Measurements from ENCODE around the gene KDM4E.

Gene KDM4E

GRCh38 chr11:95054356-95054755 is 29.3 kb downstream of the KDM4E start:
- no peak overlapping the region for H3K9ac ChIP-seq (ENCODE audit: low read depth, low read length)
- H3K4me1 ChIP-seq (ENCODE audit: control insufficient read depth, insufficient read depth, low read length) = no peaks in the 10 kb centered on the region
- H3K27me3 ChIP-seq (ENCODE audit: control insufficient read depth, insufficient read depth, low read length) = no peaks in the 10 kb centered on the region
- no peaks in the 10 kb centered on the region for H3K36me3 ChIP-seq (ENCODE audit: control insufficient read depth, insufficient read depth, low read length)
- H3K4me3 ChIP-seq (ENCODE audit: low read depth, low read length) = no peak overlapping the region
- H3K9me3 ChIP-seq (ENCODE audit: control insufficient read depth, insufficient read depth, low read length) = no peaks in the 10 kb centered on the region

GRCh38 chr11:95055283-95055897 is 30.3 kb downstream of the KDM4E start:
- H3K9ac ChIP-seq (ENCODE audit: low read depth, low read length) = no peak overlapping the region
- H3K27me3 ChIP-seq (ENCODE audit: control insufficient read depth, insufficient read depth, low read length) = peaks cover under 1% of the 10 kb centered on the region
- H3K4me1 ChIP-seq (ENCODE audit: control insufficient read depth, insufficient read depth, low read length) = no peaks in the 10 kb centered on the region
- no peak overlapping the region for H3K4me3 ChIP-seq (ENCODE audit: low read depth, low read length)
- no peaks in the 10 kb centered on the region for H3K36me3 ChIP-seq (ENCODE audit: control insufficient read depth, insufficient read depth, low read length)
- H3K9me3 ChIP-seq (ENCODE audit: control insufficient read depth, insufficient read depth, low read length) = no peaks in the 10 kb centered on the region

GRCh38 chr11:95057959-95058358 is 32.9 kb downstream of the KDM4E start:
- Histone ChIP-seq H3K9ac (ENCODE audit: low read depth, low read length) (no peak overlapping the region), H3K9me3 (ENCODE audit: control insufficient read depth, insufficient read depth, low read length) (no peaks in the 10 kb centered on the region), H3K27me3 (ENCODE audit: control insufficient read depth, insufficient read depth, low read length) (peaks cover 2% of the 10 kb centered on the region), H3K36me3 (ENCODE audit: control insufficient read depth, insufficient read depth, low read length) (no peaks in the 10 kb centered on the region), H3K4me1 (ENCODE audit: control insufficient read depth, insufficient read depth, low read length) (no peaks in the 10 kb centered on the region), H3K4me3 (ENCODE audit: low read depth, low read length) (no peak overlapping the region)

- Histone ChIP-seq H3K9ac (ENCODE audit: low read depth, low read length) (no peak overlapping the region), H3K4me3 (ENCODE audit: low read depth, low read length) (no peak overlapping the region), H3K27me3 (ENCODE audit: control insufficient read depth, insufficient read depth, low read length) (peaks cover 2% of the 10 kb centered on the region), H3K4me1 (ENCODE audit: control insufficient read depth, insufficient read depth, low read length) (no peaks in the 10 kb centered on the region), H3K9me3 (ENCODE audit: control insufficient read depth, insufficient read depth, low read length) (no peaks in the 10 kb centered on the region), H3K36me3 (ENCODE audit: control insufficient read depth, insufficient read depth, low read length) (no peaks in the 10 kb centered on the region)
Observed at GRCh38 chr11:95058621-95059020, 33.6 kb downstream of the KDM4E start.

GRCh38 chr11:95059046-95059445 is 34.0 kb downstream of the KDM4E start:
- Histone ChIP-seq H3K4me3 (ENCODE audit: low read depth, low read length) (no peak overlapping the region), H3K9me3 (ENCODE audit: control insufficient read depth, insufficient read depth, low read length) (no peaks in the 10 kb centered on the region), H3K9ac (ENCODE audit: low read depth, low read length) (no peak overlapping the region), H3K4me1 (ENCODE audit: control insufficient read depth, insufficient read depth, low read length) (no peaks in the 10 kb centered on the region), H3K27me3 (ENCODE audit: control insufficient read depth, insufficient read depth, low read length) (peaks cover 2% of the 10 kb centered on the region), H3K36me3 (ENCODE audit: control insufficient read depth, insufficient read depth, low read length) (no peaks in the 10 kb centered on the region)

GRCh38 chr11:95065336-95065735 is 40.3 kb downstream of the KDM4E start:
- Histone ChIP-seq H3K9ac (ENCODE audit: low read depth, low read length) (no peak overlapping the region), H3K27me3 (ENCODE audit: control insufficient read depth, insufficient read depth, low read length) (peaks cover 11% of the 10 kb centered on the region), H3K36me3 (ENCODE audit: control insufficient read depth, insufficient read depth, low read length) (no peaks in the 10 kb centered on the region), H3K9me3 (ENCODE audit: control insufficient read depth, insufficient read depth, low read length) (no peaks in the 10 kb centered on the region), H3K4me3 (ENCODE audit: low read depth, low read length) (no peak overlapping the region), H3K4me1 (ENCODE audit: control insufficient read depth, insufficient read depth, low read length) (no peaks in the 10 kb centered on the region)

- Histone ChIP-seq H3K4me1 (ENCODE audit: control insufficient read depth, insufficient read depth, low read length) (no peaks in the 10 kb centered on the region), H3K36me3 (ENCODE audit: control insufficient read depth, insufficient read depth, low read length) (no peaks in the 10 kb centered on the region), H3K27me3 (ENCODE audit: control insufficient read depth, insufficient read depth, low read length) (peaks cover 9% of the 10 kb centered on the region), H3K9me3 (ENCODE audit: control insufficient read depth, insufficient read depth, low read length) (no peaks in the 10 kb centered on the region), H3K9ac (ENCODE audit: low read depth, low read length) (peak within 1 kb of the TSS; percentile 88), H3K4me3 (ENCODE audit: low read depth, low read length) (peak within 1 kb of the TSS; percentile 92)
Observed at GRCh38 chr11:95066716-95067038, 41.6 kb downstream of the KDM4E start, which contains the start of gene SRSF8. TSS of gene SRSF8 (plus strand) at chr11:95066919. CDS start at chr11:95067227, 308 bp downstream.

- H3K36me3 ChIP-seq (ENCODE audit: control insufficient read depth, insufficient read depth, low read length) = no peaks in the 10 kb centered on the region
- H3K4me3 ChIP-seq (ENCODE audit: low read depth, low read length) = peak overlapping the region; percentile 92
- no peaks in the 10 kb centered on the region for H3K4me1 ChIP-seq (ENCODE audit: control insufficient read depth, insufficient read depth, low read length)
- peak overlapping the region; percentile 88 for H3K9ac ChIP-seq (ENCODE audit: low read depth, low read length)
- H3K9me3 ChIP-seq (ENCODE audit: control insufficient read depth, insufficient read depth, low read length) = no peaks in the 10 kb centered on the region
- peaks cover 9% of the 10 kb centered on the region for H3K27me3 ChIP-seq (ENCODE audit: control insufficient read depth, insufficient read depth, low read length)
Observed at GRCh38 chr11:95067039-95067840, 42.2 kb downstream of the KDM4E start.

GRCh38 chr11:95067841-95068219 is 42.8 kb downstream of the KDM4E start:
- H3K9me3 ChIP-seq (ENCODE audit: control insufficient read depth, insufficient read depth, low read length) = no peaks in the 10 kb centered on the region
- peak overlapping the region; percentile 92 for H3K4me3 ChIP-seq (ENCODE audit: low read depth, low read length)
- no peaks in the 10 kb centered on the region for H3K36me3 ChIP-seq (ENCODE audit: control insufficient read depth, insufficient read depth, low read length)
- H3K9ac ChIP-seq (ENCODE audit: low read depth, low read length) = peak overlapping the region; percentile 88
- no peaks in the 10 kb centered on the region for H3K4me1 ChIP-seq (ENCODE audit: control insufficient read depth, insufficient read depth, low read length)
- H3K27me3 ChIP-seq (ENCODE audit: control insufficient read depth, insufficient read depth, low read length) = peaks cover 9% of the 10 kb centered on the region

- Histone ChIP-seq H3K9me3 (ENCODE audit: control insufficient read depth, insufficient read depth, low read length) (no peaks in the 10 kb centered on the region), H3K9ac (ENCODE audit: low read depth, low read length) (no peak overlapping the region), H3K4me3 (ENCODE audit: low read depth, low read length) (peak overlapping the region; percentile 92), H3K27me3 (ENCODE audit: control insufficient read depth, insufficient read depth, low read length) (peaks cover 9% of the 10 kb centered on the region), H3K4me1 (ENCODE audit: control insufficient read depth, insufficient read depth, low read length) (no peaks in the 10 kb centered on the region), H3K36me3 (ENCODE audit: control insufficient read depth, insufficient read depth, low read length) (no peaks in the 10 kb centered on the region)
Observed at GRCh38 chr11:95068549-95068948, 43.5 kb downstream of the KDM4E start.

GRCh38 chr11:95070471-95070870 is 45.4 kb downstream of the KDM4E start:
- peaks cover 9% of the 10 kb centered on the region for H3K27me3 ChIP-seq (ENCODE audit: control insufficient read depth, insufficient read depth, low read length)
- H3K36me3 ChIP-seq (ENCODE audit: control insufficient read depth, insufficient read depth, low read length) = no peaks in the 10 kb centered on the region
- no peaks in the 10 kb centered on the region for H3K9me3 ChIP-seq (ENCODE audit: control insufficient read depth, insufficient read depth, low read length)
- no peaks in the 10 kb centered on the region for H3K4me1 ChIP-seq (ENCODE audit: control insufficient read depth, insufficient read depth, low read length)
- no peak overlapping the region for H3K9ac ChIP-seq (ENCODE audit: low read depth, low read length)
- H3K4me3 ChIP-seq (ENCODE audit: low read depth, low read length) = no peak overlapping the region

GRCh38 chr11:95072948-95073347 is 47.9 kb downstream of the KDM4E start:
- Histone ChIP-seq H3K4me3 (ENCODE audit: low read depth, low read length) (no peak overlapping the region), H3K9ac (ENCODE audit: low read depth, low read length) (no peak overlapping the region), H3K27me3 (ENCODE audit: control insufficient read depth, insufficient read depth, low read length) (peaks cover 8% of the 10 kb centered on the region), H3K4me1 (ENCODE audit: control insufficient read depth, insufficient read depth, low read length) (no peaks in the 10 kb centered on the region), H3K9me3 (ENCODE audit: control insufficient read depth, insufficient read depth, low read length) (no peaks in the 10 kb centered on the region), H3K36me3 (ENCODE audit: control insufficient read depth, insufficient read depth, low read length) (no peaks in the 10 kb centered on the region)
